A172 (cell line): ENCODE results near the gene SNRNP27. TPM values are rescaled to one million over a fixed set of nuclear protein-coding genes. Genes with fewer than 3 reads are reported as not detected.
"Not testable (repeated sequence)": the region's sequence is repeated elsewhere in the genome, so short reads cannot be mapped to it uniquely, and the experiment has no call there.

Experiments used
- DNase-seq: peaks from one replicate; pipeline ENCODE4 v3.0.0-alpha.2; 2015; ENCODE audit warnings: low spot score
- total RNA-seq: library from RNA; depleted of rRNA; stranded (reverse); fragments of >200 nt; shearing (Covaris generic); gene quantifications from 2 replicates; pipeline ENCODE4 v1.2.3, GENCODE V29; 2014; rRNA removed

Gene SNRNP27
- total RNA-seq, result 92.3 and 168 TPM in 2 replicates

GRCh38 chr2:69893684-69894551 lies at the start of gene SNRNP27:
SNRNP27 (plus strand) TSS chr2:69893956; CDS start chr2:69893985, 29 bp downstream.
- DNase-seq, result peak; percentile 77

GRCh38 chr2:69843993-69844392 lies 49.8 kb upstream of the SNRNP27 start:
- no peak for DNase-seq

GRCh38 chr2:69844560-69844959 lies 49.2 kb upstream of the SNRNP27 start:
- DNase-seq, result no peak

- DNase-seq, result no peak
Observed at GRCh38 chr2:69846182-69847067, 47.3 kb upstream of the SNRNP27 start.

GRCh38 chr2:69847068-69847828 lies 46.5 kb upstream of the SNRNP27 start:
- no peak for DNase-seq

GRCh38 chr2:69848186-69848790 lies 45.5 kb upstream of the SNRNP27 start:
- DNase-seq, result no peak

GRCh38 chr2:69858261-69858660 lies 35.5 kb upstream of the SNRNP27 start:
- DNase-seq, result no peak

- DNase-seq, result no peak
Observed at GRCh38 chr2:69863298-69863697, 30.5 kb upstream of the SNRNP27 start.

GRCh38 chr2:69888451-69888850 lies 5.3 kb upstream of the SNRNP27 start:
- DNase-seq, result no peak

- no peak for DNase-seq
Observed at GRCh38 chr2:69889302-69889701, 4.5 kb upstream of the SNRNP27 start.

- DNase-seq, result no peak
Observed at GRCh38 chr2:69890881-69891280, 2.9 kb upstream of the SNRNP27 start.

GRCh38 chr2:69892838-69893424 lies 825 bp upstream of the SNRNP27 start:
- not testable (repeated sequence) for DNase-seq

- not testable (repeated sequence) for DNase-seq
Observed at GRCh38 chr2:69894737-69895136, 981 bp downstream of the SNRNP27 start.

GRCh38 chr2:69902213-69902922 lies 8.6 kb downstream of the SNRNP27 start:
- DNase-seq, result no peak

GRCh38 chr2:69907216-69907615 lies 13.5 kb downstream of the SNRNP27 start:
- no peak for DNase-seq

GRCh38 chr2:69911985-69912563 lies 18.3 kb downstream of the SNRNP27 start:
- DNase-seq, result peak; percentile 48

- peak; percentile 100 for DNase-seq
Observed at GRCh38 chr2:69914164-69914949, 20.6 kb downstream of the SNRNP27 start.

- DNase-seq, result no peak
Observed at GRCh38 chr2:69914950-69915945, 21.5 kb downstream of the SNRNP27 start, which contains the start of gene MXD1. MXD1 (plus strand) TSS chr2:69915109; CDS start chr2:69915331, 222 bp downstream.
